Lung (tissue), 12 donors: ENCODE results near the gene CTTN. TPM values are rescaled to one million over a fixed set of nuclear protein-coding genes. Genes with fewer than 3 reads are reported as not detected.

Experiments used
- ATAC-seq: fragments of 200-7000 bp; cut with Tn5 transposase; one replicate; pipeline ENCODE4 v1.9.1; 2020; ENCODE audit warnings: moderate number of reproducible peaks; ENCODE audit not compliant: insufficient read depth, low FRiP score
- DNase-seq, 3 donors: peaks; one replicate each; pipeline ENCODE4 v3.0.0-alpha.2; 2013 to 2017
- H3K27ac ChIP-seq, 2 donors: one replicate each; pipeline ENCODE4 v1.5.1; 2013; ENCODE audit warnings: mild to moderate bottlenecking in 2 of 2, moderate library complexity in 2 of 2, control low read depth in 1 of 2, inconsistent platforms in 1 of 2, low read depth in 1 of 2, low read length in 1 of 2
- H3K27me3 ChIP-seq, 3 donors: one replicate each; pipeline ENCODE4 v1.5.1; 2013; ENCODE audit warnings: low read length in 2 of 3; ENCODE audit not compliant: control insufficient read depth in 3 of 3, insufficient read depth in 3 of 3
- H3K36me3 ChIP-seq, 4 donors: one replicate each; pipeline ENCODE4 v1.5.1; 2013; ENCODE audit warnings: low read length in 4 of 4, mild to moderate bottlenecking in 1 of 4, moderate library complexity in 1 of 4; ENCODE audit not compliant: control insufficient read depth in 4 of 4, insufficient read depth in 4 of 4
- H3K4me1 ChIP-seq, 5 donors: one replicate each; pipeline ENCODE4 v1.5.1; 2013; ENCODE audit warnings: low read length in 5 of 5, mild to moderate bottlenecking in 2 of 5, moderate library complexity in 1 of 5; ENCODE audit not compliant: control insufficient read depth in 5 of 5, insufficient read depth in 5 of 5
- H3K4me3 ChIP-seq: one replicate; pipeline ENCODE4 v1.5.1; 2013; ENCODE audit warnings: mild to moderate bottlenecking, control low read depth, moderate library complexity
- H3K9ac ChIP-seq, 2 donors: one replicate each; pipeline ENCODE4 v1.5.1; 2013; ENCODE audit warnings: low read length in 2 of 2, control low read depth in 1 of 2; ENCODE audit not compliant: insufficient read depth in 1 of 2
- H3K9me3 ChIP-seq, 4 donors: one replicate each; pipeline ENCODE4 v1.5.1; 2013; ENCODE audit warnings: low read length in 3 of 4, mild to moderate bottlenecking in 1 of 4, moderate library complexity in 1 of 4; ENCODE audit not compliant: control insufficient read depth in 4 of 4, insufficient read depth in 3 of 4
- CTCF ChIP-seq: IDR thresholded peaks from 2 replicates; pipeline ENCODE4 v1.5.1; 2012; ENCODE audit warnings: mild to moderate bottlenecking; ENCODE audit errors: control extremely low read depth, extremely low read depth
- WGBS, 2 donors: extraction: QIAGEN DNeasy Blood & Tissue Kit; methylation state at CpG; one replicate each; pipeline ENCODE4 v1.1.7; 2013; 5-methylcytosine and 5-hydroxymethylcytosine counted together
- polyA plus RNA-seq, 2 donors: library from polyadenylated mRNA; stranded (reverse); fragments of 200-250 nt; gene quantifications; one replicate each; pipeline ENCODE4 v1.2.1, GENCODE V29; 2013
- total RNA-seq, 2 donors: library from RNA; depleted of rRNA in 1 of 2; stranded (reverse); fragments of >200 nt in 1 of 2; gene quantifications; one replicate each; pipeline ENCODE4 v1.2.1, GENCODE V29; 2014 to 2021
- donor health status: control.
- donor health status: control.
- donor health status: Bipolar disorder and iron deficiency.
- donor health status: healthy.
- donor health status: DM: yes; HTN: yes; CAD: no.

The CTTN gene
- total and polyA plus RNA-seq, 4 donors, result 89.8 to 235 (median 154) TPM

DNA sequence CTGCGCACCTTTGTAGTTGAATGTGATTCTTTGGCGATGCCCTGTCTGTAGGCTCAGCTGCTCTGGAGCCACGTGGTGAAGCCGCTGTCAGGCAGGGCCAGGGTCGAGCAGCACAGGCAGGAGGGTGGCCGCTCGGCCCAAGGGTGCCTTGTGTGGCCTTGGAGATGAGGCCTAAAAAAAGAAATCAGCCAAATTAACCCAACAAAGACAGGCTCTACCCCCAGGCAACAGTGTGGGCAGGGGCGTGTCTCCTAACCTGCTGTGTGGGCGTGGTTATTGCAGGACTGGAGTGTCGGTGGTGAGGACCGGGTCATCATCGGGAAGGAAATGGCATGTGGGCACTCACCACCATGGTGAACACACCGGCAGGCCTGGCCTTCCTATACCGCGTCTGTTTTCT lies 34.3 kb downstream of the CTTN start:
- Histone ChIP-seq H3K36me3 (peaks cover 21 to 72% (median 37%) of the 10 kb centered on the region in 4 donors), H3K27me3 (no peaks in the 10 kb centered on the region), H3K4me1 (no peaks in the 10 kb centered on the region), H3K27ac (no peak overlapping the region), H3K4me3 (no peak overlapping the region), H3K9ac (no peak overlapping the region), H3K9me3 (no peaks in the 10 kb centered on the region)
- TF ChIP-seq CTCF, result no peak
- no peak for DNase-seq
- 81 to 91% methylated on average over 15 of the region's 15 CpGs for whole genome bisulfite sequencing, 2 donors
- no peak for ATAC-seq

DNA sequence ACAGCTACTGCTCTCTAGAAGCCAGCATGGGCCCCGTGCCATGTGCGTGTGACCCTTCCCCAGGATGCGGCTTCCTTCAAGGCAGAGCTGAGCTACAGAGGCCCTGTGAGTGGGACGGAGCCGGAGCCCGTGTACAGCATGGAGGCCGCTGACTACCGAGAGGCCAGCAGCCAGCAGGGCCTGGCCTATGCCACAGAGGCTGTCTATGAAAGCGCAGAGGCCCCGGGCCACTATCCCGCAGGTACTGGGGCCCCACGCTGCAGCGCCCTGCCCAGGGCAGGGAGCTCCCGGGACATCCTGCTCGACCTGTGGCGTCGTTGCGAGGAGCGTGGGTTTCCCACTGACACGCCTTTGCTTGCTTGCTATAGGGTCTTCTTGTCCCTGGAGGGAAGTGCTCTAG lies 34.7 kb downstream of the CTTN start:
- Histone ChIP-seq H3K27me3 (no peaks in the 10 kb centered on the region), H3K9ac (no peak overlapping the region), H3K9me3 (no peaks in the 10 kb centered on the region), H3K4me3 (no peak overlapping the region), H3K4me1 (no peaks in the 10 kb centered on the region), H3K36me3 (peaks cover 18 to 72% (median 37%) of the 10 kb centered on the region in 4 donors), H3K27ac (no peak overlapping the region)
- WGBS, 2 donors, result 94 to 97% methylated on average over 20 of the region's 20 CpGs
- TF ChIP-seq CTCF, result no peak
- no peak for ATAC-seq
- DNase-seq, result no peak

GRCh38 chr11:70433526-70433925 lies 35.2 kb downstream of the CTTN start:
- Histone ChIP-seq H3K9me3 (no peaks in the 10 kb centered on the region), H3K36me3 (peaks cover 18 to 73% (median 37%) of the 10 kb centered on the region in 4 donors), H3K4me1 (no peaks in the 10 kb centered on the region), H3K27me3 (no peaks in the 10 kb centered on the region), H3K27ac (no peak overlapping the region), H3K9ac (no peak overlapping the region), H3K4me3 (no peak overlapping the region)
- no peak for TF ChIP-seq CTCF
- ATAC-seq (no peak), DNase-seq (no peak)
- WGBS, 2 donors, result 93 to 95% methylated on average over 13 of the region's 13 CpGs
